HG03571 (cell line): ENCODE data around the gene OSBPL9.
"Not testable (repeated sequence)": the region's sequence is repeated elsewhere in the genome, so short reads cannot be mapped to it uniquely, and the experiment has no call there.

Source experiments
- ATAC-seq: cut with Tn5 transposase; IDR thresholded peaks from one replicate; pipeline ENCODE4 v1.9.1; 2021; ENCODE audit not compliant: unreplicated experiment

Gene OSBPL9

GRCh38 chr1:51705035-51705434 is 88.1 kb downstream of the OSBPL9 start:
- ATAC-seq = no peak

- no peak for ATAC-seq
Observed at GRCh38 chr1:51708911-51709760, 92.2 kb downstream of the OSBPL9 start.

- no peak for ATAC-seq
Observed at GRCh38 chr1:51709951-51710350, 93.1 kb downstream of the OSBPL9 start.

GRCh38 chr1:51712590-51712989 is 95.7 kb downstream of the OSBPL9 start:
- no peak for ATAC-seq

- ATAC-seq = no peak
Observed at GRCh38 chr1:51714374-51715019, 97.6 kb downstream of the OSBPL9 start.

- ATAC-seq = peak; percentile 55
Observed at GRCh38 chr1:51715369-51715768, 98.5 kb downstream of the OSBPL9 start.

- ATAC-seq = no peak
Observed at GRCh38 chr1:51716746-51717145, 99.9 kb downstream of the OSBPL9 start.

- no peak for ATAC-seq
Observed at GRCh38 chr1:51717842-51718241, 101.0 kb downstream of the OSBPL9 start.

- ATAC-seq = no peak
Observed at GRCh38 chr1:51719146-51719545, 102.3 kb downstream of the OSBPL9 start.

- ATAC-seq = no peak
Observed at GRCh38 chr1:51724797-51725196, 107.9 kb downstream of the OSBPL9 start.

- no peak for ATAC-seq
Observed at GRCh38 chr1:51726051-51726450, 109.2 kb downstream of the OSBPL9 start.

GRCh38 chr1:51726544-51727225 is 109.8 kb downstream of the OSBPL9 start:
- ATAC-seq = no peak

- ATAC-seq = no peak
Observed at GRCh38 chr1:51727366-51727765, 110.5 kb downstream of the OSBPL9 start.

GRCh38 chr1:51728611-51729155 is 111.8 kb downstream of the OSBPL9 start:
- ATAC-seq = no peak

GRCh38 chr1:51729156-51729823 is 112.4 kb downstream of the OSBPL9 start:
- ATAC-seq = peak; percentile 93

GRCh38 chr1:51729824-51730301 is 113.0 kb downstream of the OSBPL9 start:
- peak; percentile 31 for ATAC-seq

GRCh38 chr1:51731998-51732397 is 115.1 kb downstream of the OSBPL9 start:
- no peak for ATAC-seq

- no peak for ATAC-seq
Observed at GRCh38 chr1:51732701-51733425, 116.0 kb downstream of the OSBPL9 start.

- ATAC-seq = not testable (repeated sequence)
Observed at GRCh38 chr1:51733426-51733774, 116.5 kb downstream of the OSBPL9 start.

GRCh38 chr1:51733793-51734522 is 117.1 kb downstream of the OSBPL9 start:
- ATAC-seq = no peak
